GM18508 (cell line): ENCODE measurements around the gene SOX2.

ENCODE experiments used
- ATAC-seq: cut with Tn5 transposase; IDR thresholded peaks from one replicate; pipeline ENCODE4 v1.9.1; 2021; ENCODE audit warnings: moderate number of reproducible peaks; ENCODE audit not compliant: insufficient read depth, unreplicated experiment

Gene SOX2

DNA sequence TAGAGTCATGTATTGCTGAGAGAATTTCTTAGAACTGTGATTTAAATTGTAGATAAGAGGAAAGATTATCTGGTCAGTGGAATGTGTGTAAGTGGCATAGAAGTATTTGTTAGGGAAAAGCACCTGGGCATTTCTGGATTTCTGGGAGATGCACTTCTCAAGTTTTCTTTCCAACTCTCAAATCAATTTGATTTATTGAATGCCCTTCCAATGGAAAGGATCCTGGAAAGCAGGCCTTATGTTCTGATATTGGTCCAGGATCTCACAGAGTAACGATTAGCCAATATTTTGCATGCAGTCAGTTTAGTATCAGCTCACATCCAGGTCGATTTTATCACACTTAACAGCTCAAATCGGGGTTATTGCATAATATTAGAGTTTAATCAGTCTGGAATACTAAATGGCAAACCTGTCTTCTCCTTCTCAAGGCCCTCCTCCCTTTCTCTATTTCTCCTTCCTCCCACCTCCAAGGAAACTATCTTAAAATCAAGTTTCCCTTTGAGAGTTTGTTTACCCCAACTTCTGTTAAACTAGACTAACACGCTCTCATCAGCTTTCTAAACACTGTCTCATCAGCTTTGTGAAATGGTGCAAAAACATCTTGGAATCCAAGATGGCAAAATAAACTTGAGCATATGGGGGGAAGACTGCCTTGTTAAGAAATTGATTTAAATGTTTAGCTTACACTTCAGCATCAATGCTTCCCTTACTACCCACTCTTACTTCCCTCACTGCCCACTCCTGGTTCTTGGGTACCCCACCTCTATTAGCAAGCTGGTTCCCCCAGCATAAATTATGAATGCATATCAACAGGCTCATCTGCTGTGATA lies 9.5 kb downstream of the SOX2 start:
- no peak for ATAC-seq

DNA sequence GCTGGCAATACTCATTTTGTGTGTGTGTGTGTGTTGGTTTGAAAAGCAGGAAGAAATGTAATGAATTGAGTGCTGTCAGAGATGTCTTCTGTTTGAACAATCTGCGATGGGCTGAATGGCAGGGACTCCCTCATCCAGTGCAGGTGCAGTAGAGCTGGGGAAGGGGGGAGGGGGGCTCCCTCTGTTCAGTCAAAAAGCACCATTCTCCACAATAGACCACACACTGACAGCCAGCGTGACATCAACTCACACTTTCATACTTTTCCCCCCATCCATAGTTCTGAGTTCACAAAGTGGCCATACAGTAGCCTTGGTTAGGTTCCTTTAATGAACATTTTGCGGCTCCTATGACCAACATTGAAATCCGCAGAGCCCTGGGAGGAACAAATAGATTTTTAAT lies 10.4 kb downstream of the SOX2 start:
- no peak for ATAC-seq

DNA sequence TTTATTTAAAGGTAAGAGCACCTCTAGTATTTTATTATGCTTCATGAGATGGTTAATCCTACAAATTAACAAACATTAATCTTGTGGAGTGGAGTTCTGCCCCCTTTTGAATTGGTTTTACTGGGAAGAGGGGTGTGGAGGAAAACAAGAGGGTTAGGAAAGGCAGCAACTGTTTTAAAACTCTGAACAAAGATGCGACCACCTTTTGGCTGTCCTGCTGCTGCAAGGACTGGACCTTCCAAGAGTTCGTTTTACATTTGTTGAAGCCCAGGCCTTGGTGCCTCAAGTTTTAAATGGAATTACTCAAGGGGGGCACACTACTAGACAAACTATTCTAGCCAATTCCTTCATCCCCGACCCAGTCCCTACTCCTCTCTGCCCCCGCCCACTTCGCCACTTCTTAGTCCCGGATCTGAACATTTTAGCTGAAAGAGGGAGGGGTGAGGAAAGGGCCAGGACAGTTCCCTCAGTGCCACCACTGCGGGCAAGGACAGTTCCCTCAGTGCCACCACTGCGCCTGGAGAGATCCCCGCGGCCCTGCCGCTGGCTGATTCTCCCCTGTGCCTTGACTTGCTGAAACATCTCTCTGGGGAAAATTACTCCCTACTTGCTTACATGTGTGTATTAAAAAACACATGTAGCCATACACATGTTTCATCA lies 11.2 kb downstream of the SOX2 start:
- ATAC-seq = no peak

DNA sequence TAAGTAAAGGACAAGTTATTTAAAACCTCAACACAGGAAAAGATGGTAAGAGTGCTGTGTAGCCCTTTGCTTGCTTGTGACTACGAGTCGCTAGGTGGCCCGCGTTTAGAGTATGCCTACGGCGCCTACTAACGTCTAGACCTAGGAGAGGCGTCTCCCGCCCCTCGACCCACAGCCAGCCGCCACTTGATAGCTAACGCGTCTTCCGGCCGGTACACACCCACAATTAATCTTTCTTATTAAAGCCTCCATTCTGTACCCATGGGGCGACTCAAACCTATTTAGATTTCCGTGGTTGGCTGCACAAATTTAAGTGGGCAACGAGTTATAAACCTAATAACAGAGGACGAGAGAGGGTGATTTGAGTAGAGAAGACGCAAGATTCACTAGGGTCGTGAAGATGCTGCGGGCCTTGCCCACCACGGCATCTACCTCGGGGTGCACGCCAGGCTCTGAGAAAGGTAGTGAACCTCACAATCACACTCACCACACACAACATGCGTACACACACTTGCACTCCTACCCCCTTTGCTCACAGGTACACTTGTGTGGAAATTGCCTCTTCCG lies 12.0 kb downstream of the SOX2 start:
- no peak for ATAC-seq

DNA sequence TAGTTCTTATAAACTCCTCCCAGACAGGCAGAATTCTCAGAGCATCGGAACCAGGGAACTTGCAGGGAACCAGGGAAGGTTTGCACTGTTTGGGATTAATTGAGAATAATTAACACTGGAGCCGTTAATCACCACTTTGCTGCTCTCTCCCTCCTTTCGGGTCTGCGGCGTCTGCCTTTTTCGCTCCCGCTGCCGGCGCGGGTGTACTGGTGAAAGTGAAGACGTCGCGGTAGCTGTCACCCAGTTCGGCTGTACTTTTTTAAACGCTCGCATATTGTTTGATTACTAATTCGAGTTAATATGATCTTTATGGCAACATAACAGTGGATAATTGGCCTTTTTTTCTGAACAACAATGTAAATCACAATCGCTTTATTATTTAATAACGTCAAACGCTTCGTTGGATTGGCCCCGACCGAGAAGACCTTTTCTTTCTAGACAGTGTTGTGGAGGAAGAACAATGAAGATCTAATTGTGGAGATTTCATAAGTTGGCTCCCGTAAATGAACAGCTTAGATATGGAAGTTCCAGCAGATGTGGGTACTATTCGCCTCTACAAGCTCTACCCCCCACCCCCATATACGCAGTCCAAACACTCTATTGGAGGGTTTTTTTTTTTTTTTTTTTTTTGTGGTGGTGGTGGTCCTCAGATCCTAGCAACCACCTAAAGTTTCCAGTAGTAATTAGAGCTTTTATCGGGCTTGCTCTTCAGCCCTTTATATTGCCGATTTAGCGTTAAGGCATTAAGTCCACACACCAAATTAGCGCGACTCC lies 12.7 kb downstream of the SOX2 start:
- ATAC-seq = no peak

DNA sequence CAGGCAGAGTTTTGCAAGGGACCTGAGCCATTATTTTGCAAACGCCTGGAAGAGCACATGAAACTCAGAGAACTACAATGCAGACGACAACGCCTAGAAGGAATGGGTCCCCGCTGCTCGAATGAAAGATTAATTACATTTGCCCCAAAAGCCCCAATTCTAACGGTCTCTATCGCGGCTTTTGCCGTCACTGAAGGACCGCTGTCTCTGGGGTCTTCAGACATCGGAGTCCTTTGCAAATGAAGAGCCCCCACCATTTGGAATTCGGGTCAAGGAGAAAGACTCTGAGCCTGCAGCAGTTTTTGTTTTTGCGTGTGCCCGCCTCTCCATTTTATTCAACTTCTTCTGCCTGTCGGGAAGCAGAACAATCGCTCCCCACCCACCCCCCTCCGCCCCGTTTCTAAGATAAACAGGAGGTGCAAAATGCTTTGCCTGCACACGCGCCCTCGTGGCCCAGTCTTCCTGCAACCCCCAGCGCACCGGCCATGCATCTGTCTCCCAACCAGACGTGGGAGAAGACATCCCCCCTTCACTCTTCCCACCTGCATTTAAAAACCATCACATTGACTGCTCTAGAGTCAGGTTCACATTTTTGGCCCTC lies 13.5 kb downstream of the SOX2 start:
- no peak for ATAC-seq

GRCh38 chr3:181725830-181726229 lies 14.1 kb downstream of the SOX2 start:
- ATAC-seq = no peak

- ATAC-seq = no peak
Observed at GRCh38 chr3:181726351-181727330, 14.9 kb downstream of the SOX2 start.

- no peak for ATAC-seq
Observed at GRCh38 chr3:181727341-181728032, 15.8 kb downstream of the SOX2 start.

GRCh38 chr3:181728470-181729340 lies 17.0 kb downstream of the SOX2 start:
- no peak for ATAC-seq

DNA sequence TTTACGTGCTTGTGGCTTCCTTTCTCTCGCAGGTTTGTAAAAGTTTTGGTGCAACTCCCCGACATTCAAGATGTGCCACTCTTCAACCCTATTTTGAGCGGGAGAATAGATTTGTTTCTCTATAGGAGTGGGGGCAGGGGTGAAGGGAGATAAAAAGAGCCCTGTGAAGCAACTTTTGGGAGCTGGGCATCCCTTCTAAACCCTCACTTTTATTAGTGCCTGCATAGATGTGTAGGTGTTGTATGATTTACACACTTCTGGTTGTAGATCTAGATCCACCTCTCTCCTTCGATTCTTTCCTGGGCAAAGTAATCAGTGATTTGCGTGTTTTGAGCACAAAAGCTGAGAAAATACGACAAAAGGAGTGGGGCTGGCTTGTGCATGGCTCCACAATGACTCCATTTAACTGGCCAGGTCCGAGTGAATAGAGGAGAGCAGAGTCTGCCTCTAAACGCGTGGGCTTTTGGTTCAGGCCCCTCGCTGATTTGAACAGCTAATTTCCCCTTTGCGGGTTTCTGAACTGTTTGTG lies 17.7 kb downstream of the SOX2 start:
- ATAC-seq = no peak

GRCh38 chr3:181730316-181730715 lies 18.6 kb downstream of the SOX2 start:
- ATAC-seq = no peak

DNA sequence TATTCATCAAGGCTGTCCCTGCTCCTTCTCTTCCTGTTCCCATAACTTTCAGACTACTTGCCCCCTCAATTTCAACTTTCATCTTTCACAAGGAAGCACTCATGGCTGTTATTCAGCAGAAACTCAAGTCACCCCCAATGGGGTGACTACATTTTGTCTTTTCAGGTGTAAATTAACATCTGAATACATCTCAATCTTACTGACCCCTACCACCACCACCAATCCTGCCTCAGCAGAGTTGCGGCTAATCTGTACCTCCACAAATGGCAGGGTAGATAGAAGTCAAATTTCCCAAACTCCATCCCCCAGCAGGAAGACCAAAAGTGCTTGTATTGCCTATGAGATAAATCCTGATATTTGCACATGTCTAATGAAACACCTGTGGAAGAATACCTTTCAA lies 19.2 kb downstream of the SOX2 start:
- ATAC-seq = no peak

GRCh38 chr3:181735911-181736310 lies 24.2 kb downstream of the SOX2 start:
- ATAC-seq = no peak

- no peak for ATAC-seq
Observed at GRCh38 chr3:181738551-181738950, 26.8 kb downstream of the SOX2 start.

- ATAC-seq = no peak
Observed at GRCh38 chr3:181739628-181740027, 27.9 kb downstream of the SOX2 start.

- ATAC-seq = no peak
Observed at GRCh38 chr3:181741417-181741816, 29.7 kb downstream of the SOX2 start.
